22Rv1 (cell line): ENCODE results near the gene CHD2.

Experiments used
- ZFX ChIP-seq: fragments of 450-650 bp; IDR thresholded peaks from 2 replicates; pipeline ENCODE4 v1.6.1; 2017; ENCODE audit warnings: antibody characterized with exemption, borderline replicate concordance
- TF ChIP-seq, protein P1 (sequence below): fragments of 450-650 bp; IDR thresholded peaks from 2 replicates; pipeline ENCODE4 v1.5.1; 2017; ENCODE audit warnings: mild to moderate bottlenecking

DNA sequence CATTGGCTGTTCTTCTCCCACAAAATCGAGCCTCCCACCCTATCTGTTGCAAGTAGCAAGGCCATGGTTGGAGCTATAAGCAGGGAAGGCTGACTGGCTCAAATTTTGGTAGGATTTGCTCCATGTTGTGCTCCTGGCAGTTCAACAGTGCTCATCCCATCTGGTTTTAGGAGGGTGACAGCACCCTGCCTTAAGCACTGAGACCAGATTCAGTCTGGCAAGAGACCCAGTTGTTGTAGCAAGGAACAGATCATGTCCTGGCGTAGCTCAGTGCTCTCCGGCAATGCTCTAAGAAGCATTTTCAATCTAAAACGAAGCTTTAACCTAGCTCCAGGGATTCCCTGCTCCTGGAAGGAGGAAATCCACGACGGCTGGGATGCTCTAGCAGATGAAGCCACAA is 97.7 kb downstream of the CHD2 start:
- TF ChIP-seq, protein P1, sequence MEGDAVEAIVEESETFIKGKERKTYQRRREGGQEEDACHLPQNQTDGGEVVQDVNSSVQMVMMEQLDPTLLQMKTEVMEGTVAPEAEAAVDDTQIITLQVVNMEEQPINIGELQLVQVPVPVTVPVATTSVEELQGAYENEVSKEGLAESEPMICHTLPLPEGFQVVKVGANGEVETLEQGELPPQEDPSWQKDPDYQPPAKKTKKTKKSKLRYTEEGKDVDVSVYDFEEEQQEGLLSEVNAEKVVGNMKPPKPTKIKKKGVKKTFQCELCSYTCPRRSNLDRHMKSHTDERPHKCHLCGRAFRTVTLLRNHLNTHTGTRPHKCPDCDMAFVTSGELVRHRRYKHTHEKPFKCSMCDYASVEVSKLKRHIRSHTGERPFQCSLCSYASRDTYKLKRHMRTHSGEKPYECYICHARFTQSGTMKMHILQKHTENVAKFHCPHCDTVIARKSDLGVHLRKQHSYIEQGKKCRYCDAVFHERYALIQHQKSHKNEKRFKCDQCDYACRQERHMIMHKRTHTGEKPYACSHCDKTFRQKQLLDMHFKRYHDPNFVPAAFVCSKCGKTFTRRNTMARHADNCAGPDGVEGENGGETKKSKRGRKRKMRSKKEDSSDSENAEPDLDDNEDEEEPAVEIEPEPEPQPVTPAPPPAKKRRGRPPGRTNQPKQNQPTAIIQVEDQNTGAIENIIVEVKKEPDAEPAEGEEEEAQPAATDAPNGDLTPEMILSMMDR, result no peak
- TF ChIP-seq ZFX, result no peak
